ENCODE data around the gene ROR2.
"Not testable (repeated sequence)": the region's sequence is repeated elsewhere in the genome, so short reads cannot be mapped to it uniquely, and the experiment has no call there.

Gene ROR2

GRCh38 chr9:91659529-91660495 lies 290.2 kb downstream of the ROR2 start:
- no peak for DNase-seq

DNA sequence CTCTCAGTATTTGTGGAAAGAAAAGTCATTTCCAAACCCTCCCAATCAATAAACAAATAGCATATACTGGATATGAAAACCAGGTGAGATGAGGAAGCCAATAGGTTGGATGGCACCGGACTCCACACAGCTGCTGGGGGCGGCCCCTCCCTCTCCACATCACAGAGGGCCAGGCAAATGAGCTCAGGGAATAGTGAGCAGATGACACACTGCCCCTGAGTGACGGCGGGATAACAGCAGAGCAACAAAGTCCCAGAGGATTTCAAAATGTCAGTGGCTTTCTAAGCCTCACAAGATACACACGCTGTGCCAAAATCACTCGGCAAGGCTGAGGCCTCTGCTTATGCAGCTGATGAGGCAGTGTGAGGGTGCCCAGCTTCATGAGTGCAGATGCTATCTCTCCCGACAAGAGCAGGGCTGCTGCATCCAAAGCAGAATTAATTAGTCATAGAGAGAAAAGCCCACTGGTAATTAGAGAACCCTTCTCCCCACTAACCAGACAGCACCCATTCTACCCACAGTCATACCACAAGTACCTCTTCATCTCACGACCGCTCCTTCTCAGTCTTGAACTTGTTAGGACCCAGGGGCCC lies 291.4 kb downstream of the ROR2 start:
- no peak for DNase-seq

GRCh38 chr9:91657501-91657900 lies 292.5 kb downstream of the ROR2 start:
- no peak for DNase-seq

- DNase-seq: no peak
Observed at GRCh38 chr9:91655658-91656057, 294.4 kb downstream of the ROR2 start.

- DNase-seq: no peak
Observed at GRCh38 chr9:91655215-91655614, 294.8 kb downstream of the ROR2 start.

DNA sequence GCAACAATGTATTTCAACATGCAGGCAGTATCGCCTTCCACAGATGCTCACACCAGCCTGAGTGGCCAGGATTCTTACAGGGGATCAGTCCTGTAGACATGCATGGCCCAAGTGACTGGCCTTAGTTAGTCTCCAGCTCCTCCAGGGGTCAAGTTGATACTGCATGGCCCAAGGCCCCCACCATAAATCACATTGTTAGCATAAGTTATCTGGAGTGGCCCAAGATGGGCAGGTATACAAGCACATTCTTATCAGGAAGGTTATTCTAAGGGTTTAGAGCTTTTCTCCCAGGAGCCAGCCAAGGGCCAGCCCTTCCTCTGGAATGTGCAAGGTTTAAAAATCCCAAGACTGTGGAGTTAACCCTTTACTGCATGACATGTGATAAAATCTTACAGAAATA lies 295.5 kb downstream of the ROR2 start:
- DNase-seq: no peak

DNA sequence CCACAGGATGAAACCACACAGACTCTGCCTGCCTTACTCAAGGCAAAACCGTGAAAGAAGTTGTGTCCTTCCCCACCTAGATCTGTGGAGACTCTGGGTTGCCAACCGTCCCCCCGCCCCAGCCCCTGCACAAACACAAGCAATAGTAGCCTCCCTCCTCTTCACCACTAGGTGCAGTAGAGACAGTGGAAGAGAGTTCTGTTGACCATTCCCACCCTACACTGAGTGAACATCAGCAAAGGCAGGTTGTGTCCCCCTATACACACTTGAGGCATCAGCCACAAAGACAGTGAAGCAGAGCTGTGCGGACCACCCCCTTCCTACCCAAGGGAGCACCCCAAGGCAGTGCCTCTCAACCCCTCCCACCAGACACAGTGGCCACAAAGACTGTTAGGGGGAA lies 302.7 kb downstream of the ROR2 start:
- no peak for DNase-seq

- no peak for DNase-seq
Observed at GRCh38 chr9:91646702-91647101, 303.3 kb downstream of the ROR2 start.

GRCh38 chr9:91644433-91644832 lies 305.6 kb downstream of the ROR2 start:
- no peak for DNase-seq

DNA sequence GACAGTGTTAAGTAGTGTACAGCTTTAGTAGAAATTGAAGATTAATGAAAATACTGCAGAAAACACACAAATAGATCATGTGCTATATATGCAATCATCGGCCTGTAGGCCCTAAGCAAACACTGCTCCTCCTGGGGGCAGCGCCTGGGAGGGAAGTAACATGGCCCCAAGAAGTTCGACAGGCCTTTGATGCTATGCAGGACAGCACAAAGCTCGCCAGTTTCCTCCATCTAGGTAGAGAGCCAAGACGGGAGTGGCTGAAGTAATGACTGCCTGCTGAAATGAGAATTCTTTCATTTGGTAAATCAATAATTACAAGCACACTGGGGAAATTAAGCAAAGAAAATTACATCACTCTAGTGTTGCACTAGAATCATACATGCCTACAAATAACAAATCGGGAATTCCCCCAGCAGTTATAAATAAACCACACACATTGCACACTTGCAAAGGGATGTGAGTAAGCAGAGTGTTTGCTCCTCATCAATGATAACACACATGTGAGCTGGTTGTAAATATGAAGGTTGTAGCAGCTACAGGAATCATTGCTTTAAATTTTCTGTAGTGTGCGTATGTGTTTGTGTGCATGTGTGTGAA lies 306.4 kb downstream of the ROR2 start:
- no peak for DNase-seq

GRCh38 chr9:91642771-91643170 lies 307.3 kb downstream of the ROR2 start:
- no peak for DNase-seq

GRCh38 chr9:91640428-91640827 lies 309.6 kb downstream of the ROR2 start:
- no peak for DNase-seq

GRCh38 chr9:91639054-91639453 lies 311.0 kb downstream of the ROR2 start:
- no peak for DNase-seq

DNA sequence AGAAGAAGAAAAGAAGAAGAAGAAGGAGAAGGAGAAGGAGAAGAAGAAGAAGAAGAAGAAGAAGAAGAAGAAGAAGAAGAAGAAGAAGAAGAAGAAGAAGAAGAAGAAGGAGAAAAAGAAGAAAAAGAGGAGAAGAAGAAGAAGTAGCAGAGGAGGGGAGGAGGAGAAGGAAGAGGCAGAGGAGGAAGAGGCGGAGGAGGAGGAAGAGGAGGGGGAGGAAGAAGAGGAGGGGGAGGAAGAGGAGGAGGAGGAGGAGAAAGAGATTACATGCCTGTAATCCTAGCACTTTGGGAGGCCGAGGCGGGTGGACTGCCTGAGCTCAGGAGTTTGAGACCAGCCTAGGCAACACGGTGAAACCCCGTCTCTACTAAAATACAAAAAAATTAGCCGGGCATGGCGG lies 315.2 kb downstream of the ROR2 start:
- DNase-seq: not testable (repeated sequence)

- DNase-seq: no peak
Observed at GRCh38 chr9:91629718-91630117, 320.3 kb downstream of the ROR2 start.

DNA sequence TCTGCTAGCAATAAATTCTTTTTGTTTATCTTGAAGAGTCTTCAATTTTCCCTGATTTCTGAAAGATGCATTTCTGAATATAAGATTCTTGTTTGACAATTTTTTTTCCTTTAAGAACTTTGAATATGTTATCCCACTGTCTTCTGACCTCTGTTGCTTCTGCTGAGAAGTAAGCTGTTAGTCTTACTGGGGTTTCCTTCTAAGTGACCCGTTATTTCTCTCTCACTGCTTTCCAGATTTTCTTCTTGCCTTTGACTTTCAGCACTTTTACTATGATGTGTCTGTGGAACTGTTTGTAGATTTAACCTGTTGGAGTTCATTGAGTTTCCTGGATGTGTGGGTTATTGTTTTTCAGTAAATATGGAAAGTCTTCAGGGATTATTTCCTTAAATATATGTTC lies 321.1 kb downstream of the ROR2 start:
- no peak for DNase-seq

DNA sequence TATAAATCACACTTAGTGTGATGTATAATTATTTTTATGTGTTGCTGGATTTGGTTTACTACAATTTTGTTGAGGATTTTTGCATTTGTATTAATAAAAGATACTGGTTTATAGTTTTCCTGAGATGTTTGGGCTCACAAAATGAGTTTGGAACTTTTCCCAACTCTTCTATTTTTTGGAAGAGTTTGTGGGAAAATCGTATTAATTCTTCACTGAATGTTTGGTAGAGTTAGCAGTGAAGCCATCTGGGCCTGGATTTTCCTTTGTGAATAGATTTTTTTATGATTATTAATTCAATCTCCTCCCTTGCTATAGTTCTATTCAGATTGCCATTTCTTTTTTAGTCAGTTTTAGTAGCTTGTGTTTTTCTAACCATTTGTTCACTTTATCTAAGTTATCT lies 324.7 kb downstream of the ROR2 start:
- no peak for DNase-seq

DNA sequence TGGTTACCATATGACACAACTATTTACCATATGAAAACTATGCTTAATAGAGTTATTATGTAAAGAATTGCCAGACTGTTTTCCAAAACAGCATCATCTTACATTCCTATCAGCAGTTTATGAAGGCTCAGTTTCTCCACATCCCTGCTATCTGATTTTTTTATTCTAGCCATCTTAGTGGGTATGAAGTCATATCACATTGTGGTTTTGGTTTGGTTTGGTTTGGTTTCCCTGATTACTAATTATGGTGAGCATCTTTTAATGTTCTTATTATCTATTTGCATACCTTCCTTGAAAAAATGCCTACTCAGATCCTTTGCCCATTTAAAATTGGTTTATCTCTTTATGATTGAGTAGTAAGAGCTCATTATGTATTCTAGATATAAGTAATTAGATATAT lies 327.0 kb downstream of the ROR2 start:
- no peak for DNase-seq

- not testable (repeated sequence) for DNase-seq
Observed at GRCh38 chr9:91622121-91622520, 327.9 kb downstream of the ROR2 start.

- not testable (repeated sequence) for DNase-seq
Observed at GRCh38 chr9:91614044-91614443, 336.0 kb downstream of the ROR2 start.

- DNase-seq: no peak
Observed at GRCh38 chr9:91611582-91611981, 338.4 kb downstream of the ROR2 start.

- no peak for DNase-seq
Observed at GRCh38 chr9:91606255-91606995, 343.6 kb downstream of the ROR2 start.
